ENCODE data around the gene HPCAL1.
"Not testable (repeated sequence)": the region's sequence is repeated elsewhere in the genome, so short reads cannot be mapped to it uniquely, and the experiment has no call there.

HPCAL1 gene

GRCh38 chr2:10448576-10449485 lies 146.1 kb downstream of the HPCAL1 start:
- no peak for DNase-seq

GRCh38 chr2:10449486-10449831 lies 146.8 kb downstream of the HPCAL1 start:
- DNase-seq = no peak

- no peak for DNase-seq
Measured at GRCh38 chr2:10449838-10450691, 147.4 kb downstream of the HPCAL1 start.

- DNase-seq = no peak
Measured at GRCh38 chr2:10451819-10452218, 149.1 kb downstream of the HPCAL1 start.

- DNase-seq = no peak
Measured at GRCh38 chr2:10452312-10452711, 149.6 kb downstream of the HPCAL1 start.

GRCh38 chr2:10452956-10453904 lies 150.5 kb downstream of the HPCAL1 start:
- DNase-seq = no peak

- DNase-seq = no peak
Measured at GRCh38 chr2:10453905-10454298, 151.2 kb downstream of the HPCAL1 start.

GRCh38 chr2:10454505-10454904 lies 151.8 kb downstream of the HPCAL1 start:
- no peak for DNase-seq

- not testable (repeated sequence) for DNase-seq
Measured at GRCh38 chr2:10457195-10457594, 154.5 kb downstream of the HPCAL1 start.

GRCh38 chr2:10457846-10458598 lies 155.3 kb downstream of the HPCAL1 start:
- no peak for DNase-seq

- DNase-seq = no peak
Measured at GRCh38 chr2:10460366-10460796, 157.7 kb downstream of the HPCAL1 start.

GRCh38 chr2:10462178-10463083 lies 159.7 kb downstream of the HPCAL1 start:
- DNase-seq = no peak

- DNase-seq = no peak
Measured at GRCh38 chr2:10465910-10466309, 163.2 kb downstream of the HPCAL1 start.

GRCh38 chr2:10466801-10467200 lies 164.1 kb downstream of the HPCAL1 start:
- DNase-seq = no peak

- no peak for DNase-seq
Measured at GRCh38 chr2:10467401-10467800, 164.7 kb downstream of the HPCAL1 start.

GRCh38 chr2:10469301-10469700 lies 166.6 kb downstream of the HPCAL1 start:
- no peak for DNase-seq

GRCh38 chr2:10469955-10470608 lies 167.4 kb downstream of the HPCAL1 start:
- DNase-seq = no peak

GRCh38 chr2:10471046-10471571 lies 168.4 kb downstream of the HPCAL1 start:
- no peak for DNase-seq

- DNase-seq = no peak
Measured at GRCh38 chr2:10471955-10472354, 169.3 kb downstream of the HPCAL1 start.
